ENCODE results near the gene ZDHHC14. TPM values are rescaled to one million over a fixed set of nuclear protein-coding genes. Genes with fewer than 3 reads are reported as not detected.

ZDHHC14 gene
- total and polyA plus RNA-seq, 4 donors, result 4.3 to 18.3 (median 8.9) TPM

DNA sequence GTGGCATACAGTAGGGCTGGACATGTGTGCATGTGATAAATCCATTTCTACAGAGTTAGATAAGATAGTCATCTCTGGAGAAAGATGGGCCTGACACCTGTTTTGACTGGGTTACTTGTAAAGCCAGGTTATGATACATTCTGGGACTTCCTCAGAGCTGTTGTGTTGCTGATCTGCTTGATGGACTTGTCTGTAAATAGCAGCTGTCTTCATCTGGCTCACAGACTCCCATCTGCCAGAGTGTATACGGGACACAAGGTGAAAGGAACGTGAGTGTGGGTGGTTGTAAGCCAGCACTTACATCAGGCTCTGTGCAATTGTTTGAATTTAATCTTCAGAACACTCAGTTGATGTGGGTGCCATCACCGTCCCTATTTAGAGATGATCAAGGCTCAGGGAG, 49.8 kb downstream of the ZDHHC14 start:
- TF ChIP-seq, protein P1, sequence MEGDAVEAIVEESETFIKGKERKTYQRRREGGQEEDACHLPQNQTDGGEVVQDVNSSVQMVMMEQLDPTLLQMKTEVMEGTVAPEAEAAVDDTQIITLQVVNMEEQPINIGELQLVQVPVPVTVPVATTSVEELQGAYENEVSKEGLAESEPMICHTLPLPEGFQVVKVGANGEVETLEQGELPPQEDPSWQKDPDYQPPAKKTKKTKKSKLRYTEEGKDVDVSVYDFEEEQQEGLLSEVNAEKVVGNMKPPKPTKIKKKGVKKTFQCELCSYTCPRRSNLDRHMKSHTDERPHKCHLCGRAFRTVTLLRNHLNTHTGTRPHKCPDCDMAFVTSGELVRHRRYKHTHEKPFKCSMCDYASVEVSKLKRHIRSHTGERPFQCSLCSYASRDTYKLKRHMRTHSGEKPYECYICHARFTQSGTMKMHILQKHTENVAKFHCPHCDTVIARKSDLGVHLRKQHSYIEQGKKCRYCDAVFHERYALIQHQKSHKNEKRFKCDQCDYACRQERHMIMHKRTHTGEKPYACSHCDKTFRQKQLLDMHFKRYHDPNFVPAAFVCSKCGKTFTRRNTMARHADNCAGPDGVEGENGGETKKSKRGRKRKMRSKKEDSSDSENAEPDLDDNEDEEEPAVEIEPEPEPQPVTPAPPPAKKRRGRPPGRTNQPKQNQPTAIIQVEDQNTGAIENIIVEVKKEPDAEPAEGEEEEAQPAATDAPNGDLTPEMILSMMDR (IDR thresholded peaks at IDR 0.05; ENCODE audit: control extremely low read depth, extremely low read depth), result no peak
- peaks cover 2 to 10% (median 9%) of the 10 kb centered on the region in 5 donors for H3K4me1 ChIP-seq (ENCODE audit: control insufficient read depth in 5 of 5, insufficient read depth in 5 of 5, low read length in 5 of 5)
- peak overlapping the region in 1 of 2 donors; percentile 24 for H3K27ac ChIP-seq (ENCODE audit: low read depth in 1 of 2, low read length in 1 of 2)
- 87 to 91% methylated on average over 3 of the region's 3 CpGs for WGBS, 2 donors
- H3K9me3 ChIP-seq (ENCODE audit: control insufficient read depth in 4 of 4, insufficient read depth in 3 of 4, low read length in 3 of 4), result no peaks in the 10 kb centered on the region
- H3K27me3 ChIP-seq (ENCODE audit: control insufficient read depth in 3 of 3, insufficient read depth in 3 of 3, low read length in 2 of 3), result no peaks in the 10 kb centered on the region
- H3K9ac ChIP-seq (ENCODE audit: insufficient read depth in 1 of 2, low read length in 2 of 2), result no peak overlapping the region
- H3K36me3 ChIP-seq (ENCODE audit: control insufficient read depth in 4 of 4, insufficient read depth in 4 of 4, low read length in 4 of 4), result no peaks in the 10 kb centered on the region
- DNase-seq, result no peak
- no peak for ATAC-seq (ENCODE audit: insufficient read depth, low FRiP score)
- no peak overlapping the region for H3K4me3 ChIP-seq

- Histone ChIP-seq H3K27ac (ENCODE audit: low read depth in 1 of 2, low read length in 1 of 2) (no peak overlapping the region), H3K27me3 (ENCODE audit: control insufficient read depth in 3 of 3, insufficient read depth in 3 of 3, low read length in 2 of 3) (no peaks in the 10 kb centered on the region), H3K4me1 (ENCODE audit: control insufficient read depth in 5 of 5, insufficient read depth in 5 of 5, low read length in 5 of 5) (peaks cover 0 to 10% (median 8%) of the 10 kb centered on the region in 5 donors), H3K9ac (ENCODE audit: insufficient read depth in 1 of 2, low read length in 2 of 2) (no peak overlapping the region), H3K36me3 (ENCODE audit: control insufficient read depth in 4 of 4, insufficient read depth in 4 of 4, low read length in 4 of 4) (no peaks in the 10 kb centered on the region), H3K4me3 (no peak overlapping the region), H3K9me3 (ENCODE audit: control insufficient read depth in 4 of 4, insufficient read depth in 3 of 4, low read length in 3 of 4) (no peaks in the 10 kb centered on the region)
- ATAC-seq (ENCODE audit: insufficient read depth, low FRiP score) (no peak), DNase-seq (no peak)
- 66 to 80% methylated on average over 7 of the region's 7 CpGs for WGBS, 2 donors
- TF ChIP-seq, protein P1 (IDR thresholded peaks at IDR 0.05; ENCODE audit: control extremely low read depth, extremely low read depth), result no peak
Observed at GRCh38 chr6:157432231-157432891, 51.4 kb downstream of the ZDHHC14 start.

DNA sequence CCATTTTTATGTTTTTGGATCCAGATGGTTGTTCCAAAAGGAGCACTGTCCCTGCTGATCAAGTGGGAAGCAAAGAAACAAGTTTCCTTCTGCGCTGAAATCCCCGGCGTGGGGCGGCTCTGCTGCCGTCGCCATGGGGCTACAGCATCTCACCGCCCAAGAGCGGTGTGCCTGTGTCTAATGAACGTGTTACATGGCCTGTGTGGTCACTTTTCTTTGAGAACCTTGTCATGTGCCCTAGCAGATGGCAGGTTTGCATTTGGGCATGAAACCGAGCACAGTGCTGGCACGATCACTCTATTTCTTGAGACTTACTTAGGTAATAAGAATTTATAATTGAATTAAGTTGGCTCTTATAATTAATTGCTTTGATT, 51.9 kb downstream of the ZDHHC14 start:
- DNase-seq (no peak), ATAC-seq (ENCODE audit: insufficient read depth, low FRiP score) (no peak)
- Histone ChIP-seq H3K9me3 (ENCODE audit: control insufficient read depth in 4 of 4, insufficient read depth in 3 of 4, low read length in 3 of 4) (no peaks in the 10 kb centered on the region), H3K27ac (ENCODE audit: low read depth in 1 of 2, low read length in 1 of 2) (no peak overlapping the region), H3K9ac (ENCODE audit: insufficient read depth in 1 of 2, low read length in 2 of 2) (no peak overlapping the region), H3K36me3 (ENCODE audit: control insufficient read depth in 4 of 4, insufficient read depth in 4 of 4, low read length in 4 of 4) (no peaks in the 10 kb centered on the region), H3K4me1 (ENCODE audit: control insufficient read depth in 5 of 5, insufficient read depth in 5 of 5, low read length in 5 of 5) (peaks cover 0 to 10% (median 8%) of the 10 kb centered on the region in 5 donors), H3K27me3 (ENCODE audit: control insufficient read depth in 3 of 3, insufficient read depth in 3 of 3, low read length in 2 of 3) (no peaks in the 10 kb centered on the region), H3K4me3 (no peak overlapping the region)
- WGBS, 2 donors, result 95 to 96% methylated on average over 11 of the region's 11 CpGs
- TF ChIP-seq, protein P1 (IDR thresholded peaks at IDR 0.05; ENCODE audit: control extremely low read depth, extremely low read depth), result no peak

DNA sequence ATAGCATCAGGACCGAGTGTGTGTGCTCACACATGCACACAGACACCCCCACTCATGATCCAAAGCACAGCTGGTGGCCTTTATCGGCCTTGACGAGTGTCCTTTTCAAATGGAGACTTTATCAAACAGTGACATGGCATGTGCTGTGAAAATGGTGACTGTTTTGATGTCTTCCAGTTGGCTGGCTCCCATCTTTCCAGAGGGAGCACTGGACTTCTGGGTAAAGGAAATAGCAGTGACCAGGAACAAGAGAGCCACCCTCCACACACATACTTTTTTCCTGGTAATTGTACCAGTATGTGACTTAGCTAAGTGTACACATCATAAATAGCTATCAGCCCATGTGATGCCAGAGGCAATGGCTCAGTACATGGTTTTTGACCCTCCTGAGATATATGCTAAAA, 52.7 kb downstream of the ZDHHC14 start:
- Histone ChIP-seq H3K27ac (ENCODE audit: low read depth in 1 of 2, low read length in 1 of 2) (no peak overlapping the region), H3K9ac (ENCODE audit: insufficient read depth in 1 of 2, low read length in 2 of 2) (no peak overlapping the region), H3K4me1 (ENCODE audit: control insufficient read depth in 5 of 5, insufficient read depth in 5 of 5, low read length in 5 of 5) (peaks cover 0 to 13% (median 10%) of the 10 kb centered on the region in 5 donors), H3K9me3 (ENCODE audit: control insufficient read depth in 4 of 4, insufficient read depth in 3 of 4, low read length in 3 of 4) (no peaks in the 10 kb centered on the region), H3K4me3 (no peak overlapping the region), H3K36me3 (ENCODE audit: control insufficient read depth in 4 of 4, insufficient read depth in 4 of 4, low read length in 4 of 4) (no peaks in the 10 kb centered on the region), H3K27me3 (ENCODE audit: control insufficient read depth in 3 of 3, insufficient read depth in 3 of 3, low read length in 2 of 3) (no peaks in the 10 kb centered on the region)
- 91 to 98% methylated on average over 3 of the region's 3 CpGs for whole genome bisulfite sequencing, 2 donors
- TF ChIP-seq, protein P1 (IDR thresholded peaks at IDR 0.05; ENCODE audit: control extremely low read depth, extremely low read depth), result no peak
- ATAC-seq (ENCODE audit: insufficient read depth, low FRiP score) (no peak), DNase-seq (no peak)

All from lung (tissue), 12 donors.